Neuronal stem cell (in vitro differentiated cells): ENCODE data around the gene ARHGAP29.

Experiments used
- DNase-seq: peaks from one replicate; pipeline ENCODE4 v3.0.0-alpha.2; 2013; ENCODE audit warnings: low spot score
- H2AFZ ChIP-seq: one replicate; pipeline ENCODE4 v1.6.1; 2013; ENCODE audit warnings: mild to moderate bottlenecking, low read length, inconsistent platforms
- H2AK5ac ChIP-seq: 2 replicates; pipeline ENCODE4 v1.6.1; 2013; ENCODE audit warnings: low read depth, mild to moderate bottlenecking, inconsistent platforms, low read length, moderate library complexity, mixed read lengths
- H2BK120ac ChIP-seq: 2 replicates; pipeline ENCODE4 v1.6.1; 2013; ENCODE audit warnings: low read depth, mild to moderate bottlenecking, inconsistent platforms, low read length, moderate library complexity, mixed read lengths
- H2BK12ac ChIP-seq: one replicate; pipeline ENCODE4 v1.6.1; 2013; ENCODE audit warnings: low read length, inconsistent platforms
- H2BK15ac ChIP-seq: 2 replicates; pipeline ENCODE4 v1.6.1; 2013; ENCODE audit warnings: mild to moderate bottlenecking, low read length, inconsistent platforms, mixed read lengths
- H2BK5ac ChIP-seq: one replicate; pipeline ENCODE4 v1.6.1; 2013; ENCODE audit warnings: inconsistent platforms, mild to moderate bottlenecking, low read length, moderate library complexity
- H3K14ac ChIP-seq: one replicate; pipeline ENCODE4 v1.6.1; 2013; ENCODE audit warnings: low read length, inconsistent platforms
- H3K18ac ChIP-seq: 2 replicates; pipeline ENCODE4 v1.6.1; 2013; ENCODE audit warnings: low read length, inconsistent platforms
- H3K23ac ChIP-seq: 2 replicates; pipeline ENCODE4 v1.6.1; 2013; ENCODE audit warnings: low read depth, mild to moderate bottlenecking, mixed read lengths, low read length, inconsistent platforms; ENCODE audit not compliant: poor library complexity
- H3K27ac ChIP-seq: replicated peaks from 3 replicates; pipeline ENCODE4 v1.5.1; 2013; ENCODE audit warnings: low read length, inconsistent platforms
- H3K27me3 ChIP-seq, 3 experiments: 2 replicates each; pipeline ENCODE4 v1.6.1; 2013; ENCODE audit warnings: low read length in 3 of 3, mild to moderate bottlenecking in 2 of 3, inconsistent platforms in 1 of 3, low read depth in 1 of 3, mixed read lengths in 1 of 3, moderate library complexity in 1 of 3; ENCODE audit not compliant: control insufficient read depth in 3 of 3, insufficient read depth in 3 of 3
- H3K36me3 ChIP-seq, 2 donors: replicated peaks in 1 of 2; 2 replicates each; pipeline ENCODE4 v1.6.1; 2013; ENCODE audit warnings: low read length in 2 of 2; ENCODE audit not compliant: control insufficient read depth in 2 of 2, insufficient read depth in 2 of 2
- H3K4ac ChIP-seq: 2 replicates; pipeline ENCODE4 v1.6.1; 2013; ENCODE audit warnings: inconsistent platforms, mild to moderate bottlenecking, low read length, moderate library complexity
- H3K4me1 ChIP-seq, 2 donors: 1 replicate in 1 of 2; 2 replicates in 1 of 2; pipeline ENCODE4 v1.6.1; 2013; ENCODE audit warnings: low read length in 2 of 2, low read depth in 1 of 2; ENCODE audit not compliant: control insufficient read depth in 2 of 2, insufficient read depth in 1 of 2
- H3K4me2 ChIP-seq: one replicate; pipeline ENCODE4 v1.6.1; 2013; ENCODE audit warnings: mild to moderate bottlenecking, low read length, inconsistent platforms; ENCODE audit not compliant: insufficient read depth, poor library complexity, severe bottlenecking
- H3K4me3 ChIP-seq, 2 donors: 2 replicates each; pipeline ENCODE4 v1.5.1; 2013; ENCODE audit warnings: low read length in 2 of 2, mild to moderate bottlenecking in 2 of 2, inconsistent platforms in 1 of 2, moderate library complexity in 1 of 2
- H3K79me1 ChIP-seq: one replicate; pipeline ENCODE4 v1.6.1; 2013; ENCODE audit warnings: low read depth, mild to moderate bottlenecking, inconsistent platforms, low read length, moderate library complexity
- H3K9ac ChIP-seq: one replicate; pipeline ENCODE4 v1.6.1; 2013; ENCODE audit warnings: mild to moderate bottlenecking, low read depth, low read length, inconsistent platforms; ENCODE audit not compliant: poor library complexity
- H3K9me3 ChIP-seq, 2 donors: replicated peaks in 1 of 2; 2 replicates each; pipeline versions ENCODE3 to v1.6.1; 2013; ENCODE audit warnings: low read length in 2 of 2, mild to moderate bottlenecking in 2 of 2, inconsistent platforms in 1 of 2, low read depth in 1 of 2, mixed read lengths in 1 of 2, moderate library complexity in 1 of 2; ENCODE audit not compliant: control insufficient read depth in 2 of 2, insufficient read depth in 1 of 2
- H4K8ac ChIP-seq: one replicate; pipeline ENCODE4 v1.6.1; 2013; ENCODE audit warnings: low read depth, mild to moderate bottlenecking, inconsistent platforms, low read length, moderate library complexity
- H4K91ac ChIP-seq: one replicate; pipeline ENCODE4 v1.6.1; 2013; ENCODE audit warnings: low read length, low read depth, mild to moderate bottlenecking, inconsistent platforms; ENCODE audit not compliant: poor library complexity
- WGBS, 2 donors: extraction: QIAGEN DNeasy Blood & Tissue Kit; methylation state at CpG; one replicate each; pipeline ENCODE4 v1.1.7; 2013; ENCODE audit warnings: missing lambda C conversion rate in 2 of 2, mixed read lengths in 1 of 2; ENCODE audit not compliant: insufficient read length in 2 of 2, insufficient replicate concordance in 1 of 2; ENCODE audit errors: extremely low coverage in 2 of 2; 5-methylcytosine and 5-hydroxymethylcytosine counted together

The ARHGAP29 gene

DNA sequence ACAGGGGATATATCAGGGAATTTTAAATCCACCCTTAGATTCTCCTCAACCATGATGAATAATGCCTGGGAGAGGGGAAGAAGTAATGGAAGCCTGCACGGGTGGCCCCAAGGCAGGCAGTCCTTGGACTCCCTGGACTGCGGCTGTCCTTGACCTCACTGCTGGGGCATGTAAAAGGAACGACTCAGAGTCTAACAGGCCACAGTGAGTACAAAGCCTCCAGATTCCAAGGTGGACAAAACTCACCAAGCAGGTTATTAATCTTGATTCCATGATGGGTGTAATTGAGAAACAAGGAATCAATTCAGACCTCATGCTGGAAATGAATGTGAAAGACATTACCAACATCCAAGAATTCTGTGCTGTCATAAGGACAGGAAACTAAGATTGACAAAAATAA lies 13.0 kb upstream of the ARHGAP29 start:
- no peaks in the 10 kb centered on the region for H3K79me1 ChIP-seq
- no peak for DNase-seq
- H2BK120ac ChIP-seq, result no peak overlapping the region
- H2BK12ac ChIP-seq, result no peak overlapping the region
- peaks cover 0 to 5% of the 10 kb centered on the region in 2 donors for H3K4me1 ChIP-seq
- H3K36me3 ChIP-seq, result no peaks in the 10 kb centered on the region
- no peak overlapping the region for H3K9ac ChIP-seq
- H3K27me3 ChIP-seq, result peaks cover 4 to 76% (median 27%) of the 10 kb centered on the region in 3 experiments
- no peak overlapping the region for H2AFZ ChIP-seq
- no peak overlapping the region for H3K4me2 ChIP-seq
- no peak overlapping the region for H2AK5ac ChIP-seq
- H2BK5ac ChIP-seq, result no peak overlapping the region
- no peak overlapping the region for H3K23ac ChIP-seq
- H3K4ac ChIP-seq, result no peak overlapping the region
- H3K18ac ChIP-seq, result no peak overlapping the region
- no peaks in the 10 kb centered on the region for H3K9me3 ChIP-seq
- H4K8ac ChIP-seq, result no peak overlapping the region
- no peak overlapping the region for H2BK15ac ChIP-seq
- H3K4me3 ChIP-seq, result no peak overlapping the region
- WGBS, 2 donors, result no CpG with 5 or more reads among the region's 3 CpGs
- no peak overlapping the region for H4K91ac ChIP-seq
- H3K14ac ChIP-seq, result no peak overlapping the region
- H3K27ac ChIP-seq, result no peak overlapping the region

- no peak overlapping the region for H3K4me3 ChIP-seq
Measured at GRCh38 chr1:94248956-94249688, 11.7 kb upstream of the ARHGAP29 start.

GRCh38 chr1:94247138-94248094 lies 10.0 kb upstream of the ARHGAP29 start:
- peak overlapping the region; percentile 74 for H3K4me2 ChIP-seq
- H4K91ac ChIP-seq, result no peak overlapping the region
- peak overlapping the region; percentile 95 for H3K18ac ChIP-seq
- peak overlapping the region; percentile 99 for H2AFZ ChIP-seq
- peak overlapping the region; percentile 89 for H3K23ac ChIP-seq
- peaks cover 0 to 4% of the 10 kb centered on the region in 2 donors for H3K9me3 ChIP-seq
- no peak overlapping the region for H2BK5ac ChIP-seq
- peak; percentile 82 for DNase-seq
- H2AK5ac ChIP-seq, result no peak overlapping the region
- no peak overlapping the region for H3K14ac ChIP-seq
- H3K4ac ChIP-seq, result no peak overlapping the region
- H3K27me3 ChIP-seq, result peaks cover 4 to 73% (median 27%) of the 10 kb centered on the region in 3 experiments
- no peak overlapping the region for H2BK12ac ChIP-seq
- H4K8ac ChIP-seq, result no peak overlapping the region
- H3K79me1 ChIP-seq, result no peaks in the 10 kb centered on the region
- H2BK15ac ChIP-seq, result peak overlapping the region; percentile 67
- H2BK120ac ChIP-seq, result no peak overlapping the region
- H3K27ac ChIP-seq, result no peak overlapping the region
- peaks cover 0 to 5% of the 10 kb centered on the region in 2 donors for H3K4me1 ChIP-seq
- WGBS, 2 donors, result no CpG with 5 or more reads among the region's 103 CpGs
- H3K9ac ChIP-seq, result peak overlapping the region; percentile 86
- peak overlapping the region; percentile 49 to 88 for H3K4me3 ChIP-seq
- H3K36me3 ChIP-seq, result no peaks in the 10 kb centered on the region

More at GRCh38 chr1:94248956-94249688, 11.7 kb upstream of the ARHGAP29 start:
- H2BK5ac ChIP-seq, result no peak overlapping the region
- H3K14ac ChIP-seq, result no peak overlapping the region
- WGBS, 2 donors, result no CpG with 5 or more reads among the region's 11 CpGs
- H4K91ac ChIP-seq, result no peak overlapping the region
- peaks cover 0 to 5% of the 10 kb centered on the region in 2 donors for H3K4me1 ChIP-seq
- H3K27ac ChIP-seq, result no peak overlapping the region
- H3K4me2 ChIP-seq, result no peak overlapping the region
- no peak for DNase-seq
- H3K23ac ChIP-seq, result no peak overlapping the region
- H2BK15ac ChIP-seq, result no peak overlapping the region
- no peak overlapping the region for H2BK120ac ChIP-seq
- no peak overlapping the region for H2AK5ac ChIP-seq
- H4K8ac ChIP-seq, result no peak overlapping the region
- H3K18ac ChIP-seq, result no peak overlapping the region
- H3K9ac ChIP-seq, result no peak overlapping the region
- peaks cover 4 to 76% (median 27%) of the 10 kb centered on the region in 3 experiments for H3K27me3 ChIP-seq
- H3K36me3 ChIP-seq, result no peaks in the 10 kb centered on the region
- H2BK12ac ChIP-seq, result no peak overlapping the region
- no peak overlapping the region for H2AFZ ChIP-seq
- H3K79me1 ChIP-seq, result no peaks in the 10 kb centered on the region
- no peaks in the 10 kb centered on the region for H3K9me3 ChIP-seq
- H3K4ac ChIP-seq, result no peak overlapping the region

- H3K4me2 ChIP-seq, result peak overlapping the region; percentile 74
- H2BK120ac ChIP-seq, result no peak overlapping the region
- H3K9ac ChIP-seq, result no peak overlapping the region
- no peak overlapping the region for H2AK5ac ChIP-seq
- H3K23ac ChIP-seq, result no peak overlapping the region
- H3K4me3 ChIP-seq, result peak overlapping the region; percentile 49 to 88
- no CpG with 5 or more reads among the region's 11 CpGs for WGBS, 2 donors
- H3K27ac ChIP-seq, result no peak overlapping the region
- no peaks in the 10 kb centered on the region for H3K36me3 ChIP-seq
- H3K18ac ChIP-seq, result no peak overlapping the region
- no peak overlapping the region for H2BK15ac ChIP-seq
- H4K8ac ChIP-seq, result no peak overlapping the region
- peak overlapping the region; percentile 99 for H2AFZ ChIP-seq
- H3K14ac ChIP-seq, result no peak overlapping the region
- H4K91ac ChIP-seq, result no peak overlapping the region
- peaks cover 4 to 67% (median 27%) of the 10 kb centered on the region in 3 experiments for H3K27me3 ChIP-seq
- DNase-seq, result no peak
- no peak overlapping the region for H2BK5ac ChIP-seq
- H3K4ac ChIP-seq, result no peak overlapping the region
- no peak overlapping the region for H2BK12ac ChIP-seq
- no peaks in the 10 kb centered on the region for H3K79me1 ChIP-seq
- H3K9me3 ChIP-seq, result peaks cover 0 to 4% of the 10 kb centered on the region in 2 donors
- H3K4me1 ChIP-seq, result peaks cover 0 to 5% of the 10 kb centered on the region in 2 donors
Measured at GRCh38 chr1:94246692-94247137, 9.3 kb upstream of the ARHGAP29 start.
